Esophagus squamous epithelium (tissue), 4 donors: Measurements from ENCODE around the gene IL10.
"Not testable (repeated sequence)": the region's sequence is repeated elsewhere in the genome, so short reads cannot be mapped to it uniquely, and the experiment has no call there.

Experiments
- CTCF ChIP-seq, 6 experiments: fragments of 450-650 bp in 4 of 6; fragments of 200-600 bp in 2 of 6; sonication (generic) in 2 of 6; IDR thresholded peaks; one replicate each; pipeline ENCODE4 v1.5.1; 2016 to 2019; ENCODE audit warnings: antibody characterized with exemption in 6 of 6, mild to moderate bottlenecking in 4 of 6, moderate library complexity in 4 of 6
- POLR2A ChIP-seq, 4 donors: fragments of 450-650 bp; IDR thresholded peaks; one replicate each; pipeline ENCODE4 v1.6.1; 2017; ENCODE audit warnings: antibody characterized with exemption in 4 of 4, mild to moderate bottlenecking in 4 of 4, moderate library complexity in 3 of 4

DNA sequence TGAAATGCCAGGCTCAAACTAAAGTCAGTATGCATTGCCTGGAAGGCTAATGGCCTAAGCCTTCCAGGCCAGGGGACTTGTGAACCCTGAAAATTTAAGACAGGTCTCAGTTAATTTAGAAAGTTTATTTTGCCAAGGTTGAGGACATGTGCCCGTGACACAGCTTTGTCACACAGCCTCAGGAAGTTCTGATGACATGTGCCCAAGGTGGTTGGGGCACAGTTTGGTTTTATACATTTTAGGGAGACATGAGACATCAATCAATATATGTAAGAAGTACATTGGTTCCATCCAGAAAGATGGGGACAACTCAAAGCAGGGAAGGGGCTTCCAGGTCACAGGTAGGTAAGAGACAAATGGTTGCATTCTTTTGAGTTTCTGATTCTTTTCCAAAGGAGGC is 6.5 kb downstream of the IL10 start:
- not testable (repeated sequence) for TF ChIP-seq CTCF, POLR2A (IDR thresholded peaks at IDR 0.05)
